GM12865 (cell line): ENCODE data around the gene EPB41L2.

Experiments used
- DNase-seq: peaks from one replicate; pipeline ENCODE4 v3.0.0; 2010; ENCODE audit warnings: low read depth
- H3K4me3 ChIP-seq: 2 replicates; pipeline ENCODE4 v1.5.1; 2011; ENCODE audit warnings: mild to moderate bottlenecking, low read depth, low read length, control low read depth
- CTCF ChIP-seq: IDR thresholded peaks from 2 replicates; pipeline ENCODE4 v1.5.1; 2011; ENCODE audit warnings: low read length, control low read depth, low read depth, inconsistent platforms; ENCODE audit not compliant: insufficient read depth; ENCODE audit errors: missing control alignments

EPB41L2 gene

GRCh38 chr6:131007286-131007685 is 55.8 kb downstream of the EPB41L2 start:
- H3K4me3 ChIP-seq: no peak overlapping the region
- DNase-seq: no peak
- TF ChIP-seq CTCF: no peak

- DNase-seq: no peak
- no peak for TF ChIP-seq CTCF
- no peak overlapping the region for H3K4me3 ChIP-seq
These were observed 57.5 kb downstream of the EPB41L2 start for GRCh38 chr6:131005439-131006016.

- no peak overlapping the region for H3K4me3 ChIP-seq
- TF ChIP-seq CTCF: no peak
- no peak for DNase-seq
These were observed 58.1 kb downstream of the EPB41L2 start for GRCh38 chr6:131004936-131005335.

GRCh38 chr6:131004387-131004755 is 58.7 kb downstream of the EPB41L2 start:
- TF ChIP-seq CTCF: no peak
- DNase-seq: no peak

GRCh38 chr6:131003488-131004386 is 59.3 kb downstream of the EPB41L2 start:
- DNase-seq: no peak
- TF ChIP-seq CTCF: no peak

More at GRCh38 chr6:131004387-131004755, 58.7 kb downstream of the EPB41L2 start:
- no peak overlapping the region for H3K4me3 ChIP-seq

GRCh38 chr6:131002661-131002980 is 60.4 kb downstream of the EPB41L2 start:
- TF ChIP-seq CTCF: no peak
- DNase-seq: no peak
- no peak overlapping the region for H3K4me3 ChIP-seq

More at GRCh38 chr6:131003488-131004386, 59.3 kb downstream of the EPB41L2 start:
- H3K4me3 ChIP-seq: no peak overlapping the region
